ENCODE results near the gene RDH13.
A peak's percentile ranks its signal among the peaks of the same experiment; 100 is the strongest.
"Not testable (repeated sequence)": the region's sequence is repeated elsewhere in the genome, so short reads cannot be mapped to it uniquely, and the experiment has no call there.

RDH13 gene

DNA sequence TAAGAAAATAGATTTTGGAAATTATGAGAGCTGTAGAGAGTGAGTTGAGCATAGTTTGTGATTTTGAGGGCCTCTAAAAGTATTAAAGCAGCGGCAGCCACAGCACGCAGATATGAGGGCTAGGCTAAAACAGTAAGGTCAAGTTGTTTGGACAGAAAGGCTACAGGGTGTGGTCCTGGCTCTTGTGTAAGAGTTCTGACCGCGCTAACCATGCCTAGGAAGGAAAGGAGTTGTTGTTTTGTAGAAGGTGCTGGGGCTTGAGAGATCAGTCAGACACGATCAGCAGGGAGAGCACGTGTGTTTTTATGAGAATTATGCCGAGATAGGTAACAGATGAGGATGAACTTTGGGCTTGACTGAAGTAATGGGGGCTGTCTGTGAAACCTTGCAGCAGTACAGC lies 54.2 kb downstream of the RDH13 start:
- DNase-seq, result not testable (repeated sequence)

DNA sequence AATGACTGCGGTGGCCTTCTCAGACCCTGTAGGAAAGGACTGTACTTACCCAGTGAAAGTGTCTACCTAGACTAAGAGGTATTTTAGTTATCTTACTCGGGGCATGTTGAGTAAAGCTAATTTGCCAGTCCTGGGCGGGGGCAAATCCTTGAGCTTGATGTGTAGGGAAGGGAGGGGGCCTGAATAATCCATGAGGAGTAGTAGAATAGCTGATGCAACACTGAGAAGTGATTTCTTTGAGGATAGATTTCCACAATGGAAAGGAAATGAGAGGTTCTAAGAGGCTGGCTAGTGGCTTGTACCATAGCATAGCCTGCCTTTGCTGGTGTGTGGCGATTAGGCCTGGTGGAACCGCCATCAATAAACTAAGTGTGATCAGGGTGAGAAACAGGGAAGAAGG lies 54.8 kb downstream of the RDH13 start:
- not testable (repeated sequence) for DNase-seq

DNA sequence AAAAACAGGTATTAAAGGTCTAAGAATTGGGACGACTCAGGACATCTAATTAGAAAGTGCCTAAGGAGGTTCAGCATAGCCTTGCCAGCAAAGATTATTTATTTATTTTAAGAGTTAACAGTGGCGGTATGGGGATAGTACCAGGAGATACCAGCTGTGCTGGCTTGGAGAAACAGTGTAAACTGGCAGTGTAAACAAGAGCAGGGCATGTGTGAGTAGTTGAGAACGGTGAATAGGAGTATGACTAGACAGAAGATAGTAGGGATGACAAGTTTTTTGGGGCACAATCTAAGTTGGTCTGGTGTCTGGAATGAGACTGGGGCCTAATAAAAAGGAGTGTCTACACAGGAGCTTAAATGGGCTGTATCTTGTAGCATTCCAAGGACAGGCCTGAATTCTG lies 55.4 kb downstream of the RDH13 start:
- DNase-seq, result not testable (repeated sequence)

DNA sequence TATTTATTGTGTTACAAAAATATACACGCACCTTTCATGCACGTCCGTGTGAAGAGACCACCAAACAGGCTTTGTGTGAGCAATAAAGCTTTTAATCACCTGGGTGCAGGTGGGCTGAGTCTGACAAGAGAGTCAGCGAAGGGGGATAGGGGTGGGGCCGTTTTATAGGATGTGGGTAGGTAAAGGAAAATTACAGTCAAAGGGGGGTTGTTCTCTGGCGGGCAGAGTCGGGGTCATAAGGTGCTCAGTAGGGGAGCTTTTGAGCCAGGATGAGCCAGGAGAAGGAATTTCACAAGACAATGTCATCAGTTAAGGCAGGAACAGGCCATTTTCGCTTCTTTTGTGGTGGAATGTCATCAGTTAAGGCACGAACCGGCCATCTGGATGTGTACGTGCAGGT lies 56.2 kb downstream of the RDH13 start:
- DNase-seq, result not testable (repeated sequence)

DNA sequence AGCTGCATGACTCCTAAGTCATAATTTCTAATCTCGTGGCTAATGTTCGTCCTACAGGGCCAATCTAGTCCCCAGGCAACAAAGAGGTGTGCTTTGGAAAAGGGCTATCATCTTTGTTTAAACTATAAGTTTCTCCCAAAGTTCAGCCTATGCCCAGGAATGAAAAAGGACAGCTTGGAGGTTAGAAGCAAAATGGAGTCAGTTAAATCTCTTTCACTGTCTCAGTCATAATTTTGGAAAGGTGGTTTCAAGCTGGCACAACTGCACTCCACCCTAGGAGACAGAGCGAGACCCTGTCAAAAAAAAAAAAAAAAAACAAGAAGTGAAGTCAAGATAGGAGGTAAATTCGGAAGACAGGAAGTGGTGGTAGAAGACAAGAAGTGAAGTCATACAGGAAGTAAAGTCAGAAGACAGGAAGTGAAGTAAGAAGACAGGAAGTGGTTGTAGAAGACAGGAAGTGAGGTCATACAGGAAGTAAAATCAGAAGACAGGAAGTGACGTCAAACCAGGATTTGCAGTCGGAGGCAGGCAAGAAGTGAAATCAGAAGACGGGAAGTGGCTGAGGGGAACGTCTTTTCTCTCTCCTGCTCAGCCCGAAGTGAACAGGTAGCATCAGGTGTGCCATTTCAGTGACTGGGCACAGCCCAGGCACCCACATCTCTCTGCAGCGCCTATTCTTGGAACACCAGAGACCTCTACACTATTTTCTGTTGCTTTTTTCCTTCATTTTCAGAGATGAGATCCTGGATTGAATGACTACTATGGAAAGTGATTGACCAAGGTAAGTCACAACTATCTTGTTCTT lies 57.1 kb downstream of the RDH13 start:
- DNase-seq, result peak; percentile 95

DNA sequence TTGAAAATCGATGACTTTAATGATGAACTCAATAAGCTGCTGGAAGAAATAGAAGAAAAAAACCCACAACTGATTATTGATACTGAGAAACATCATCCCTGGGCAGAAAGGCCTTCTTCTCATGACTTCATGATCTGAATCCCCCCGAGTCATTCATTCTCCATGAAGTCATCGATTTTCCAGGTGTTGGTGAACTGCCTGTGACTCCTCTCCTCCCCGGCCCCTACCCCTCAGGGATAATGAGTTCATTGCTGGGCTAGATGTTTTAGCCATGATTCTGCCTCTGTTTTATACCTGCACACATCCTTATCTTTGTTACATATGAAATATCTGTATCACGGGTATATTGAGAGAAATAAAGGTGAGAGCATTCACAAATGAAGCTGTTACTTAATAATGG lies 62.2 kb downstream of the RDH13 start:
- no peak for DNase-seq

DNA sequence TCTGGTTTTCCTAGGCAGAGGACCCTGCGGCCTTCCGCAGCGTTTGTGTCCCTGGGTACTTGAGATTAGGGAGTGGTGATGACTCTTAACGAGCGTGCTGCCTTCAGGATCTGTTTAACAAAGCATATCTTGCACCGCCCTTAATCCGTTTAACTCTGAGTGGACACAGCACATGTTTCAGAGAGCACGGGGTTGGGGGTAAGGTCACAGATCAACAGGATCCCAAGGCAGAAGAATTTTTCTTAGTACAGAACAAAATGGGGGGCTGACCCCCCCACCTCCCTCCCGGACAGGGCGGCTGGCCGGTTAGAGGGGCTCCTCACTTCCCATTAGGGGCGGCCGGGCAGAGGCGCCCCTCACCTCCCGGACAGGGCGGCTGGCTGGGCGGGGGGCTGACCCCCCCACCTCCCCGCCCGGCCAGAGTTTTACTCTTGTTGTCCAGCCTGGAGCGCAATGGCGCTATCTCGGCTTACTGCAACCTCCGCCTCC lies 64.2 kb downstream of the RDH13 start:
- not testable (repeated sequence) for DNase-seq

DNA sequence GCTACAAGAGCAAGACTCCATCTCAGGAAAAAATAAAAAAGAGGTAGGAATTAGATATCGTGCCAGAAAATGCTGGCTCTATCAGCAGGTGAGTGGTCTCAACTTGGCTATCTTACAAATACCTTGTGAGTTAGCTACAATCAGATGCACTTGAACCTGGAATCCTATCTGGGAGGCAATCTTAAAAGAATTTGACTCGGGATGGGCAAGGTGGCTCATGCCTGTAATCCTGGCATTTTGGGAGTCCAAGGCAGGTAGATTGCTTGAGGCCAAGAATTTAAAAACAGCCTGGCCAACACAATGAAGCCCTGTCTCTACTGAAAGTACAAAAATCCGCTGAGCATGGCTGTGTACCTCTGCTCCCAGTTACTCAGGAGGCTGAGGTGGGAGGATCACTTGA lies 67.4 kb downstream of the RDH13 start:
- DNase-seq, result no peak

All from CD4-positive, alpha-beta T cell treated with Interleukin-17A for 1 hour (primary cell).